ENCODE measurements around the gene COA7.

The COA7 gene

GRCh38 chr1:52669696-52670095 lies 28.5 kb downstream of the COA7 start:
- DNase-seq (ENCODE audit: low read depth): no peak

DNA sequence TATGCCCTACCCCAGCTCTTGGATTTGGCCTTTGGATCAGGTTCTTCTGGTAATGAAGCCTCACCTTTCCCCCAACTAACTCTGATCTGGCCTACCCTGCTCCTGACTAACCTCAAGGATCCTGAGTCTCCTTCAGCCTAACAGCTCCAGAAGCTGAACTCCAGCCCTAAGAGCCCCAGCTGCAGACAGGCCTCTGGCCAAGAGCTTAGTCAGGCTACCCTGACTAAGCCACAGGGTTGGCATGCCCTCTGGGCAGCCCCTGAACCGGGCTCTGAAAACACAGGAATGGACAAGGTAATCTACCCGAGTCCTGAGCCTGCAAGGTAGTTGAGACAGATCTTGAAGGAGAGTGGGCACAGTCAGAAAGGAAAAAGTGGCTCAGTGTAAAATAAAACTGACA lies 29.4 kb downstream of the COA7 start:
- DNase-seq (ENCODE audit: low read depth): no peak

DNA sequence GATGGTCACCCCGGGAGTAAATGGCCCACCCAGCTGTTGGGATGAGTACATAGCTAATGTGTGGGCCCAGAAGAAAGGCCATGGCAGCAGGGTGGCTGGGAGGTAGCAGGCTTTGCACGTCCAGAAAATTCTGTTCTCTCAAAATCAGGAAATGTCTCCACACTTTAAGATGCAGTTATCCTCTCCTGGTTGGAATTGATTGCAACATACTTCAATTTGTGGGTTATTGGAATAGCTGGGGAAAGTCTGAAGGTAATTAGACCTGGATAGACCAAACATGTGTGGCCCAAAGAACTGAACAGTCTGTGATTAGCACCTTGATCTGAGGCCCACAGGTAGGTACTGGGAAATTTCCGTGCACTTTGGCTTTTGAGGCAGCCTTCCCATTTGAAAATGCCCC lies 30.2 kb downstream of the COA7 start:
- no peak for DNase-seq (ENCODE audit: low read depth)

GRCh38 chr1:52667290-52667689 lies 30.9 kb downstream of the COA7 start:
- no peak for DNase-seq (ENCODE audit: low read depth)

GRCh38 chr1:52665006-52665941 lies 32.9 kb downstream of the COA7 start:
- no peak for DNase-seq (ENCODE audit: low read depth)

DNA sequence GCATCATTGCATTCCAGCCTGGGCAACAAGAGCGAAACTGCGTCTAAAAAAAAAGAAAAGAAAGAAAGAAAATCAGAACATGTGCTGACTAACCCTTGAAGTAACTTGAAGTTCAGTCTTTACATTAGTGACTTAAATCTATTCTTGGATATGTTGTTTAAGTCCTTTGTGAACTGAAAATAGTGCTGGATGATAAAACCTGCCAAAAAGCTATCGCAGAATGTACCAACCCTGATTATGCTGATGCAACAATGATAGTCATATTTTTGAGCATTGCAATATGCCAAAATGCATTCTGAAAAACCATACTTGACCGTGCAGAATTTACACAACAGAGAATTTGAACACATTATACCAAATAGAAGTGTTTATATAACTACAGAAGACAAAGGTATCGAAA lies 34.4 kb downstream of the COA7 start:
- DNase-seq (ENCODE audit: low read depth): no peak

DNA sequence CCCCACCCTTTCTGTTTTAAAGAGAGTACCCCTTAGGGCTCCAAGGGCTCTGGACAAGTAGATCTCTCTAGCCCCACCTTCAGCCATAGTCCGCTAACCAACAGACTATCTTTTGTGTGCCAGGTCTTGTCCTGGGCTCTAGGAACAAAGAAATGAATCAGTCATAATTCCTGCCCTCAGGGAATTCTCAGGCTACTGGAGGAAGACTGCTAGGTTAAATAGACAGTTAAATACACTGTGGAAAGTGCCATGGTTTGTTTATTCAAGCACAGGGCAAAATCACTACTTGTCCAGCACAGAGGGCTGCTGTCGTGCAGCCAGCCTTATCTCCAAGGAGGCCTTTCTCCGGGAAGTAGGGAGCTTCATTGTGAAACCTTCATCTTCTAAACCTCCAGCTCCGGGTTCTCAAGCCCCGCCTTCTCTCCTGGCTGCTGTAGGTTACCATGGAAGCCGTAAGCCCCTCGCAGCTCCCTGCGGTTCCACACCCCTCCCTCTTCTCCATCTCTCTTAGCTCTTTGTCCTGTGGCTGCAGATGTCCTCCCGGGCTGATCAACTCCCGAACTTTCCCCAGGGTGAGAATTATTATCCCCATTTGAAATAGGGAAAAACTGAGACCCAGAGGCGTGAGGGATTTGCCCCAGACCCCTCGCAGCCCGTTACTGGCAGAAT lies 35.4 kb downstream of the COA7 start:
- DNase-seq (ENCODE audit: low read depth): no peak

DNA sequence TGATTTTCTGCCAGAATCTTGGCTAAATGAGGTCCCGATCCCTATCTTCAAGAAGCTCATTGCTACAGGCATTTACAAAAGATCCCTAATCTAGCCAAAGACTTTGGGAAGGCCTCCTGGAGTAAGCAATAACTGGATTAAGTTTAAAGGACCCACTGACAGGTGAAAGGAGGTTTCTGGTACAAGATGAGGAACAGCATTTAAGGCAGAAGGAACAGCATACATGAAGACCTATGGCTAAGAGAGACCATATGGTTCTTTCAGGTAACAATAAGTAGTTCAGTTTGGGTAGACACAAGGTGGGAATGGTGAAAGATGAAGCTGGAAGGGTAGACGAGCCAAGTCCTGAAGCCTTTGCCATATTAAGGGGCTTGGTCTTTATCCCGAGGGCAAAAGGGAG lies 37.3 kb downstream of the COA7 start:
- no peak for DNase-seq (ENCODE audit: low read depth)

- no peak for DNase-seq (ENCODE audit: low read depth)
Measured at GRCh38 chr1:52659851-52660596, 38.1 kb downstream of the COA7 start.

- DNase-seq (ENCODE audit: low read depth): no peak
Measured at GRCh38 chr1:52659356-52659755, 38.8 kb downstream of the COA7 start.

DNA sequence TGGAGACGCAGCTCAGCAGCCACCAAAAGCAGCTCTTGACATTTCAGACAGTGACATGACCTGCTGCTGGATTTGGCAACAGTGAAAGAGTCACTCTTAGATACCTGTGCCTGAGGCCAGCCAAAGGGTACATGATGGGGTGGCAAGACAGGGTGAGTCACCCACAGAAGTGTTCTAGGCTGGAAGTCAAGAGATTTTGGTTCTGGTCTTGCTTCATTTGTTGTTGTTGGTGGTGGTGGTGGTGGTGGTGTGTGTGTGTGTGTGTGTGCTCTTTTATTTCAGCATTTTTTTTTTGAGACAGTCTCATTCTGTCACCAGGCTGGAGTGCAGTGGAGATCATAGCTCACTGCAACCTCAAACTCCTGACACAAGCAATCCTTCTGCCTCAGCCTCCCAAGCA lies 39.4 kb downstream of the COA7 start:
- no peak for DNase-seq (ENCODE audit: low read depth)

GRCh38 chr1:52657702-52658101 lies 40.4 kb downstream of the COA7 start:
- DNase-seq (ENCODE audit: low read depth): no peak

- DNase-seq (ENCODE audit: low read depth): no peak
Measured at GRCh38 chr1:52654063-52654462, 44.1 kb downstream of the COA7 start.

DNA sequence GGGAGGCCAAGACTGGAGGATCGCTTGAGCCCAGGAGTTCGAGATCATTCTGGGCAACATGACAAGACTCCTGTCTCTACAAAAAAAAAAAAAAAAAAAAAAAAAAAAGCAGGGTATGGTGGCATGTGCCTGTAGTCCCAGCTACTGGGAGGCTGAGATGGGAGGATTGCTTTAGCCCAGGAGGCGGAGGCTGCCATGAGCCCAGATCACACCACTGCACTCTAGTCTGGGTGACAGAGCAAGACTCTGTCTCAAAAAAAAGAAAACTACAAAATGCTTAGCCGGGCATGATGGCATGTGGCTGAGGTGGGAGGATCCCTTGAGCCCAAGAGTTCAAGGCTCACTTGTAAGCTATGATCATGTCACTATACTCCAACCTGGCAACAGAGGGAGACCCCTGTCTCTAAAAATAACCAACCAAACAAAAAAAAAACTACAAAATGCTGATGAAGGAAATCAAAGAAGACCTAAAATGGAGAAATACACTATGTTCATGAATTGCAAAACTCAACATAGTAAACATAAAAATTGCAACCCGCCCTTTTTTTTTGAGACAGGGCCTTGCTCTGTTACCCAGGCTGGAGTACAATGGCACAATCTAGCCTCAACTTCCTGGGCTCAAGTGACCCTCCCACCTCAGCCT lies 44.8 kb downstream of the COA7 start:
- DNase-seq (ENCODE audit: low read depth): no peak

DNA sequence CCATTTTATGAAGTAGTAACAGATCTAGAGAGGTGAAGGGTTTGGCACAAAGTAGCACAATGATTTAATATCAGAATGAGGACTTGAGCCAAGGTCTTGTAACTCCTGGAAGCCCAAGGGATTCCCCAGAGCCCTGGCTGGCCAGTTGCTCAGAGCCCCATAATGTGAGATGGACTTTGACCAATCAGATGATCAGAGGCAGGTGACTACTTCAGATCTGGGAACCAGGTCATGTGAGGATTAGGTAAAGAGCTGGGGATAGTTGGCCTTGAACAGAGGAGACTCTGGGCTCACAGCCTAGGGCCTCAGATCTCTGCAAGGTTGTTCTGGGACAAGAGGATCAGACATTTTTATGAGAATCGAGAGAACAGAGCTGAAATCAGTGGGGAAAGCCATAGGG lies 46.2 kb downstream of the COA7 start:
- DNase-seq (ENCODE audit: low read depth): no peak

DNA sequence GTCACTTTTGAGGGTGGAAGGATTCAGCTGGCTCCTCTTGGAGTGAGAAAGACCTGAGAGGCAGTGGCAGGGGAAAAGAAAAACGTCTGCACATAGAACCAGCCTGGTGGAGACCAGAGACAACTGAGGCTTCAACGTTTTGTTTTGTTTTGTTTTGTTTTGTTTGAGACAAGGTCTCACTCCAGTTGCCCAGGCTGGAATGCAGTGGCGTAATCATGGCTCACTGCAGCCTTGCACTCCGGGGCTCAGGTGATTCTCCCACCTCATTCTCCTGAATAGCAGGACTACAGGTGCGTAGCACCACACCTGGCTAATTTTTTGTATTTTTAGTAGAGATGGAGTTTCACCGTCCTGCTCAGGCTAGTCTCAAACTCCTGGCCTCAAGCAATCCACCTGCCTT lies 52.9 kb downstream of the COA7 start:
- no peak for DNase-seq (ENCODE audit: low read depth)

DNA sequence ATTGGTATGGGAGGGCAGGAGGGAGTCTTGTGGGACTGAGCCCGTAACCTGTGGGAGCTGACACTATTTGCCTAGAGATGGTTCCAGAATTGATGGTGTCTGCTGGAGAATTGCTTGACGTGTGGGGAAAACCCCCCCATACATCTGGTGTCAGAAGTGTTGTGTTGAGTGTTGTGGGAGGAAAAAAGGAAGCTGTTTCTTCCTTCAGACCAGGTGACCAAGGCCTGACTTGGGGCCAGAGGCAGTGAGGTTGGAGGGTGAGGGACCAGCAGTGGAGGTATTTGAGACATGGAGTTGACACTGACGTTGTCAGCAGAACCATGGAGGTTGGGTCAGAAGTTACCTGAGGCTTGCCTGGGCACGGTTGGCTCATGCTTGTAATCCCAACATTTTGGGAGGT lies 56.8 kb downstream of the COA7 start:
- no peak for DNase-seq (ENCODE audit: low read depth)

DNA sequence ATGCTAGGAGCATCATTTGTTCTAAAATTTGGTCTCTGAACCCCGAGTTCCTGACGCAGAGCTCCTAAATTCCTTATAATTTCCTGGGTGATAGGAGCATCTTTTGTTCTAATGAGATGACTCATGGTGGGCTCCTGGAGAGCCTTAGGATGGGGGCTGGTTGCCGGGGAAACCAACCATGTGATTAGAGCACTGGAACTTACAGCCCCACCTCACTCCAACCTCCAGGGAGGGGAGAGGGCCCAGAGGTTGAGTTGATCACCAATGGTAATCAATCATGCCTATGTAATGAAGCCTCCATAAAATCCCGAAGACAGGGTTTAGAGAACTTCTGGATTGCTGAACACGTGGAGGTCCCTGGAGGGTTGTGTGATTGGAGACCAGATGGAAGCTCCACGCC lies 57.5 kb downstream of the COA7 start:
- DNase-seq (ENCODE audit: low read depth): no peak

DNA sequence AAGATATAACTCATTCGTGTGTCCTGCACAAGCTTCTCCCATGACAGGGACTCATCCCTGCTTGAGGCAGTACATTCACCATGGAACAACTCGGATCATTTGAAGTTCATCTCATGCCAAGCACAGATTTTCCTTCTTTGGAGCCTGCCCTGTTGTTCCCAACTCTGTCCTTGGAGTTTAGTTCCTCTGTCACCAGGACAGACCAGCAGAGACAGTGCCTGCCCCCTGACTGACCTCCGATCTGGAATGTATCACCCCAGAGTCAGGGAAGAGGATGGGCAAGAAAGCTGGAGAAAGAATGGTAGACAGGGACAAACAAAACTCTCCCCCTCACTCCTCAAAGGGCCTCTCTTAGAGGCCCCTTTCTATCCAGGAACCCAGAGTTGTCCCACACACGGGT lies 60.2 kb downstream of the COA7 start:
- DNase-seq (ENCODE audit: low read depth): no peak

DNA sequence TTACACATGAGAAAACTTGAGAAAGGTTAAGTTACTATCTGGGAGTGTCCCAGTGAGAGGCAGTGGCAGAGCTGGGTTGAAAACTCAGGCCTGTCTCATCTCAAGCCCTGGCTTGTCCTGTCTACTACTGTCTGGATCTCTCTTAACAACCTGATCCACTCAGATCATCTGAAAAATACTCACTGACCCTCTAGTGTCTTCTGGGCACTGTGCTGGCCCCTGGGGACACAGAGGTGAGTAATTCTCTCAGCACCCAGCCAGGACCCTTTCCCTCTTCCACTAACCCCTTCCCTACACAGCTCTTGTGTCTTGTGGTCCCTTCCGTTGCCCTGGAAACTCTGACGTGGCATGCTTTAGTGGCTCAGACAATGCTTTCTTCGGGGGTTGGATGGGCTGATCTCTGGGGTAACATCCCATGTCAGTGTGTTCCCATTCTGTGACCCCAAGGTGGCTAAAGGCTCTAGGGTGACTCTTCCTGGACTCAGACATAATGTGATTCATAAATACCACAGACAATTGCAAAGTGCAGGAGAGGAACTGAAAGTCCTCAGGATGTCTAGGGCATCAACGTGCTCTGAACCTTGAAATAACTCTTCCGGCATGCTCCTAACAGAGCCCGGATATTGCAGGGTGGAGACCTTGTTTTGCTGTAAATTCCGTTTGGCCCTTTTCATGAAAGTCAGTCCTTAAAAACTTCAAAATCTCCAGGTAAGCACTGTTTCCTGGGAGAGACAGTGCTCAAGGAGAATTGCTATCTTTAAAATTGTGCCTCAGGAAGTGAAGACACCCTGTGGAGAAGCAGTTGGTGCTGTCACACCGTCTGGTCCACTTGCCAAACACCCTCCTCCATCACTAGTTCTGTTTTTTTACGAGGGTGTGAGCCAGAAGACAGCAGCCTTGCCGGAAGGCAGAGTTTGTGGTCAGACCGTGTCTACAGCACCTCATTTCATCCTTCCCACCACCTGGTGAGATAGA lies 61.1 kb downstream of the COA7 start:
- peak; percentile 58 for DNase-seq (ENCODE audit: low read depth)
